ENCODE measurements around the gene LGI1. TPM values are rescaled to one million over a fixed set of nuclear protein-coding genes. Genes with fewer than 3 reads are reported as not detected.

LGI1 gene
- polyA plus RNA-seq, 3 donors, result 0.03 TPM; not detected in 2

GRCh38 chr10:93766918-93767317 is 9.2 kb downstream of the LGI1 start:
- no peak overlapping the region for H3K4me3 Mint-ChIP-seq
- H3K27ac Mint-ChIP-seq, result no peak overlapping the region
- no peak for DNase-seq
- H3K9me3 ChIP-seq (replicated peaks in 1 of 2; ENCODE audit: control insufficient read depth in 1 of 2, insufficient read depth in 1 of 2, low read length in 2 of 2), result no peaks in the 10 kb centered on the region
- H3K27me3 Mint-ChIP-seq (ENCODE audit: low read depth in 3 of 3), result peaks cover 11 to 16% (median 15%) of the 10 kb centered on the region in 3 donors
- peaks cover 0 to 3% (median 1%) of the 10 kb centered on the region in 7 donors for H3K9me3 Mint-ChIP-seq
- 100% methylated on average over 1 of the region's 2 CpGs for WGBS (ENCODE audit: insufficient coverage)
- H3K27me3 ChIP-seq (ENCODE audit: control insufficient read depth in 2 of 2, insufficient read depth in 2 of 2, low read length in 2 of 2), result peaks cover 4 to 5% of the 10 kb centered on the region in 2 donors
- intact Hi-C loops (cut with micrococcal nuclease), result no loop called here
- no peaks in the 10 kb centered on the region for H3K4me1 ChIP-seq (ENCODE audit: control insufficient read depth in 1 of 2, insufficient read depth in 2 of 2, low read length in 2 of 2)
- no peak overlapping the region for H3K9ac ChIP-seq (ENCODE audit: insufficient read depth, low read length, poor library complexity, severe bottlenecking)
- no peaks in the 10 kb centered on the region for H4K20me1 ChIP-seq (ENCODE audit: insufficient read depth, low read length)
- no peaks in the 10 kb centered on the region for H3K79me2 ChIP-seq (ENCODE audit: insufficient read depth, low read length)
- H3K4me1 Mint-ChIP-seq, result peaks cover 9% of the 10 kb centered on the region
- no peak overlapping the region for H3K4me3 ChIP-seq (replicated peaks in 1 of 3; ENCODE audit: low read depth in 2 of 3, low read length in 3 of 3)
- TF ChIP-seq, protein P1, sequence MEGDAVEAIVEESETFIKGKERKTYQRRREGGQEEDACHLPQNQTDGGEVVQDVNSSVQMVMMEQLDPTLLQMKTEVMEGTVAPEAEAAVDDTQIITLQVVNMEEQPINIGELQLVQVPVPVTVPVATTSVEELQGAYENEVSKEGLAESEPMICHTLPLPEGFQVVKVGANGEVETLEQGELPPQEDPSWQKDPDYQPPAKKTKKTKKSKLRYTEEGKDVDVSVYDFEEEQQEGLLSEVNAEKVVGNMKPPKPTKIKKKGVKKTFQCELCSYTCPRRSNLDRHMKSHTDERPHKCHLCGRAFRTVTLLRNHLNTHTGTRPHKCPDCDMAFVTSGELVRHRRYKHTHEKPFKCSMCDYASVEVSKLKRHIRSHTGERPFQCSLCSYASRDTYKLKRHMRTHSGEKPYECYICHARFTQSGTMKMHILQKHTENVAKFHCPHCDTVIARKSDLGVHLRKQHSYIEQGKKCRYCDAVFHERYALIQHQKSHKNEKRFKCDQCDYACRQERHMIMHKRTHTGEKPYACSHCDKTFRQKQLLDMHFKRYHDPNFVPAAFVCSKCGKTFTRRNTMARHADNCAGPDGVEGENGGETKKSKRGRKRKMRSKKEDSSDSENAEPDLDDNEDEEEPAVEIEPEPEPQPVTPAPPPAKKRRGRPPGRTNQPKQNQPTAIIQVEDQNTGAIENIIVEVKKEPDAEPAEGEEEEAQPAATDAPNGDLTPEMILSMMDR (IDR thresholded peaks at IDR 0.05), result no peak
- H3K27ac ChIP-seq (ENCODE audit: low read depth in 1 of 2, low read length in 2 of 2), result no peak overlapping the region
- no peaks in the 10 kb centered on the region for H3K36me3 ChIP-seq (replicated peaks in 1 of 2; ENCODE audit: control insufficient read depth in 1 of 2, insufficient read depth in 2 of 2, low read length in 2 of 2)
- no peak overlapping the region for H2AFZ ChIP-seq (ENCODE audit: insufficient read depth, low read depth, low read length, poor library complexity, severe bottlenecking)
- no peak overlapping the region for H3K4me2 ChIP-seq (replicated peaks; ENCODE audit: extremely low read depth, low read length, poor library complexity, severe bottlenecking)
- no peaks in the 10 kb centered on the region for H3K36me3 Mint-ChIP-seq

DNA sequence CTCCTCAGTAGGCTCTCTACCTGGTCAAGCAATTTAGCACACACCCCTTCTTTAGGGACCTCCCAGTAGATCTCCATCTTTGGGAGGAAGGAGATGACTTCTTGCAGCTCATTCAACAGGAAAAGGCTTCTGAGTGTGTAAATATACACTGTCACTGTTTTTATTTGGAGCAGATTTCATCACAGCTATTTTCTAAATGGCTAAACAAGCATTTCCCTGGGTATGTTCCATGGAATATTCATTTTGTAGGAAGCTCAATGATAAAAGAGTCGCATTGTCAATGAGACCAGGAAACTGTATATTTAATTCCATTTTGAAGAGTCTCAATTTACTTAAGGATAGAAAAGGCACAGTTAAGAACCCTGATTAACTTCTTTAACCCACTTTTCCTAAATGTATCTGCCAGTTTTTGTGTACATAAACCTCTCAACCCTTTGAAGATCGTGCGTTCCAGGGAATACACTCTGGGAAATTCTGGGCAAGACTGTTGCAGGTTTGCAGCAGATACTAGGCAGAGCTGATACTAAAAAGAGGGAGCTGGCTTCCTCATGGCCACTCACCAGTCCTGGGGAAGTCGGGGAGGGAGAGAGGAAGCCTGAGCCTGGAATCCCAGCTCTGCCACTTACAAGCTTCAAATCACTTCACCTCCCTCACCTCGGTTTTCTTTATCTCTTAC is 10.1 kb downstream of the LGI1 start:
- Histone ChIP-seq H3K4me1 (ENCODE audit: control insufficient read depth in 1 of 2, insufficient read depth in 2 of 2, low read length in 2 of 2) (no peaks in the 10 kb centered on the region), H3K9me3 (replicated peaks in 1 of 2; ENCODE audit: control insufficient read depth in 1 of 2, insufficient read depth in 1 of 2, low read length in 2 of 2) (no peaks in the 10 kb centered on the region), H3K79me2 (ENCODE audit: insufficient read depth, low read length) (no peaks in the 10 kb centered on the region), H3K9ac (ENCODE audit: insufficient read depth, low read length, poor library complexity, severe bottlenecking) (no peak overlapping the region), H3K27ac (ENCODE audit: low read depth in 1 of 2, low read length in 2 of 2) (no peak overlapping the region), H3K4me3 (replicated peaks in 1 of 3; ENCODE audit: low read depth in 2 of 3, low read length in 3 of 3) (no peak overlapping the region), H2AFZ (ENCODE audit: insufficient read depth, low read depth, low read length, poor library complexity, severe bottlenecking) (no peak overlapping the region), H3K36me3 (replicated peaks in 1 of 2; ENCODE audit: control insufficient read depth in 1 of 2, insufficient read depth in 2 of 2, low read length in 2 of 2) (no peaks in the 10 kb centered on the region), H4K20me1 (ENCODE audit: insufficient read depth, low read length) (no peaks in the 10 kb centered on the region), H3K4me2 (replicated peaks; ENCODE audit: extremely low read depth, low read length, poor library complexity, severe bottlenecking) (no peak overlapping the region), H3K27me3 (ENCODE audit: control insufficient read depth in 2 of 2, insufficient read depth in 2 of 2, low read length in 2 of 2) (peaks cover 0 to 4% of the 10 kb centered on the region in 2 donors)
- Mint-ChIP-seq H3K4me3 (no peak overlapping the region), H3K4me1 (peaks cover 7% of the 10 kb centered on the region), H3K9me3 (peaks cover 0 to 3% (median 2%) of the 10 kb centered on the region in 7 donors), H3K36me3 (no peaks in the 10 kb centered on the region), H3K27me3 (ENCODE audit: low read depth in 3 of 3) (peaks cover 6 to 14% (median 10%) of the 10 kb centered on the region in 3 donors), H3K27ac (no peak overlapping the region)
- TF ChIP-seq, protein P1 (IDR thresholded peaks at IDR 0.05), result no peak
- intact Hi-C loops (cut with micrococcal nuclease), result no loop called here
- no peak for DNase-seq
- no CpG with 5 or more reads among the region's 5 CpGs for WGBS (ENCODE audit: insufficient coverage)

All from CD14-positive monocyte (primary cell).